HEK293 (cell line): ENCODE results near the gene LDB2.

Experiments used
- CTCF ChIA-PET: fragments of 350-600 bp; formaldehyde crosslinking; extraction: SDS; loops from one replicate; lab custom pipeline; 2021; ENCODE audit warnings: antibody characterized with exemption; lab: Yijun Ruan, JAX
- POLR2A ChIA-PET: fragments of 300-600 bp; formaldehyde crosslinking; extraction: SDS; loops from one replicate; lab custom pipeline; 2020; ENCODE audit warnings: antibody characterized with exemption, inconsistent platforms; lab: Yijun Ruan, JAX
- H3K27ac ChIP-seq: fragments of 200-500 bp; sonication (Bioruptor generic); 2 replicates; pipeline ENCODE4 v1.5.1; 2014; ENCODE audit warnings: low read depth, low read length, control low read depth, inconsistent platforms; ENCODE audit errors: extremely low read depth
- H3K36me3 ChIP-seq, 2 experiments: fragments of 200-500 bp in 1 of 2; sonication (Bioruptor generic) in 1 of 2; 1 replicate in 1 of 2; 2 replicates in 1 of 2; pipeline ENCODE4 v1.5.1; 2014 to 2017; ENCODE audit warnings: inconsistent platforms in 2 of 2, low read length in 2 of 2; ENCODE audit not compliant: control insufficient read depth in 2 of 2, insufficient read depth in 1 of 2
- H3K4me1 ChIP-seq: fragments of 200-500 bp; sonication (Bioruptor generic); 2 replicates; pipeline ENCODE4 v1.5.1; 2014; ENCODE audit warnings: mild to moderate bottlenecking, low read length, inconsistent platforms; ENCODE audit not compliant: control insufficient read depth, insufficient read depth
- H3K4me3 ChIP-seq: 2 replicates; pipeline ENCODE4 v1.5.1; 2011; ENCODE audit warnings: low read depth, mild to moderate bottlenecking, control low read depth, low read length, moderate library complexity
- H3K9me3 ChIP-seq: fragments of 200-500 bp; sonication (Bioruptor generic); 2 replicates; pipeline ENCODE4 v1.5.1; 2014; ENCODE audit warnings: low read depth, low read length, inconsistent platforms; ENCODE audit not compliant: control insufficient read depth, insufficient read depth
- CTCF ChIP-seq: fragments of 450-650 bp; formaldehyde crosslinking; IDR thresholded peaks from 2 replicates; pipeline ENCODE4 v1.5.1; 2016; ENCODE audit warnings: missing biosample characterization, missing genetic modification characterization
- GLI2 ChIP-seq: fragments of 450-650 bp; formaldehyde crosslinking; IDR thresholded peaks from 2 replicates; pipeline ENCODE4; 2017; ENCODE audit warnings: missing biosample characterization, missing genetic modification characterization, low read depth, borderline replicate concordance
- MEIS1 ChIP-seq: sonication (generic); formaldehyde crosslinking; IDR thresholded peaks from 2 replicates; pipeline ENCODE4 v1.8.1; 2022; ENCODE audit warnings: missing genetic modification reagents, mild to moderate bottlenecking, borderline replicate concordance
- PRDM6 ChIP-seq: fragments of 450-650 bp; formaldehyde crosslinking; IDR thresholded peaks from 2 replicates; pipeline ENCODE4 v1.5.1; 2017; ENCODE audit warnings: missing biosample characterization, missing genetic modification characterization
- SP2 ChIP-seq: fragments of 450-650 bp; formaldehyde crosslinking; IDR thresholded peaks from 2 replicates; pipeline ENCODE4 v1.5.1; 2016; ENCODE audit warnings: missing biosample characterization, missing genetic modification characterization
- TCF7L2 ChIP-seq: IDR thresholded peaks from 2 replicates; pipeline ENCODE4 v1.6.1; 2011; ENCODE audit warnings: low read depth, mild to moderate bottlenecking, inconsistent platforms, low read length, moderate library complexity, borderline replicate concordance
- TRIM28 ChIP-seq: IDR thresholded peaks from 2 replicates; pipeline ENCODE4 v1.6.1; 2011; ENCODE audit warnings: low read length, control low read depth, borderline replicate concordance
- ZBTB8A ChIP-seq: fragments of 450-650 bp; formaldehyde crosslinking; IDR thresholded peaks from 2 replicates; pipeline ENCODE4 v1.5.1; 2016; ENCODE audit warnings: missing biosample characterization, missing genetic modification characterization
- ZNF112 ChIP-seq: fragments of 450-650 bp; formaldehyde crosslinking; IDR thresholded peaks from 2 replicates; pipeline ENCODE4 v1.5.0; 2017; ENCODE audit warnings: missing biosample characterization, missing genetic modification characterization
- ZNF19 ChIP-seq: fragments of 450-650 bp; formaldehyde crosslinking; IDR thresholded peaks from 2 replicates; pipeline ENCODE4; 2016; ENCODE audit warnings: missing biosample characterization, missing genetic modification characterization, low read depth
- ZNF223 ChIP-seq: fragments of 450-650 bp; formaldehyde crosslinking; IDR thresholded peaks from 2 replicates; pipeline ENCODE4 v1.5.1; 2016; ENCODE audit warnings: missing biosample characterization, missing genetic modification characterization
- ZNF548 ChIP-seq: fragments of 450-650 bp; formaldehyde crosslinking; IDR thresholded peaks from 2 replicates; pipeline ENCODE4 v1.5.1; 2016; ENCODE audit warnings: missing biosample characterization, missing genetic modification characterization
- ZNF660 ChIP-seq: fragments of 450-650 bp; IDR thresholded peaks from 2 replicates; pipeline ENCODE4 v1.5.1; 2018; ENCODE audit warnings: missing biosample characterization, mild to moderate bottlenecking, missing genetic modification characterization
- ZNF792 ChIP-seq: fragments of 450-650 bp; formaldehyde crosslinking; IDR thresholded peaks from 2 replicates; pipeline ENCODE4 v1.5.1; 2016; ENCODE audit warnings: missing biosample characterization, missing genetic modification characterization
- TF ChIP-seq, protein P1 (sequence below): fragments of 450-650 bp; formaldehyde crosslinking; IDR thresholded peaks from 2 replicates; pipeline ENCODE4 v1.5.0; 2017; ENCODE audit warnings: missing biosample characterization, missing genetic modification characterization, borderline replicate concordance
- TF ChIP-seq, protein P2 (sequence below): fragments of 450-650 bp; formaldehyde crosslinking; IDR thresholded peaks from 2 replicates; pipeline ENCODE4 v1.5.1; 2017; ENCODE audit warnings: missing biosample characterization, missing genetic modification characterization
- TF ChIP-seq, protein P3 (sequence below): sonication (generic); formaldehyde crosslinking; IDR thresholded peaks from 2 replicates; pipeline ENCODE4 v1.8.1; 2022; ENCODE audit warnings: mild to moderate bottlenecking, moderate library complexity, missing genetic modification reagents

Gene LDB2

GRCh38 chr4:16692046-16692445, 206.4 kb downstream of the LDB2 start (continued):
- TF ChIP-seq PRDM6 (tag by site-specific recombination), result no peak
- no peak for TF ChIP-seq ZBTB8A
- TF ChIP-seq, protein P1, sequence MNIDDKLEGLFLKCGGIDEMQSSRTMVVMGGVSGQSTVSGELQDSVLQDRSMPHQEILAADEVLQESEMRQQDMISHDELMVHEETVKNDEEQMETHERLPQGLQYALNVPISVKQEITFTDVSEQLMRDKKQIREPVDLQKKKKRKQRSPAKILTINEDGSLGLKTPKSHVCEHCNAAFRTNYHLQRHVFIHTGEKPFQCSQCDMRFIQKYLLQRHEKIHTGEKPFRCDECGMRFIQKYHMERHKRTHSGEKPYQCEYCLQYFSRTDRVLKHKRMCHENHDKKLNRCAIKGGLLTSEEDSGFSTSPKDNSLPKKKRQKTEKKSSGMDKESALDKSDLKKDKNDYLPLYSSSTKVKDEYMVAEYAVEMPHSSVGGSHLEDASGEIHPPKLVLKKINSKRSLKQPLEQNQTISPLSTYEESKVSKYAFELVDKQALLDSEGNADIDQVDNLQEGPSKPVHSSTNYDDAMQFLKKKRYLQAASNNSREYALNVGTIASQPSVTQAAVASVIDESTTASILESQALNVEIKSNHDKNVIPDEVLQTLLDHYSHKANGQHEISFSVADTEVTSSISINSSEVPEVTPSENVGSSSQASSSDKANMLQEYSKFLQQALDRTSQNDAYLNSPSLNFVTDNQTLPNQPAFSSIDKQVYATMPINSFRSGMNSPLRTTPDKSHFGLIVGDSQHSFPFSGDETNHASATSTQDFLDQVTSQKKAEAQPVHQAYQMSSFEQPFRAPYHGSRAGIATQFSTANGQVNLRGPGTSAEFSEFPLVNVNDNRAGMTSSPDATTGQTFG, result no peak
- no peak for TF ChIP-seq ZNF792 (tag by site-specific recombination)
- TF ChIP-seq, all 188 proteins: peak for 0

GRCh38 chr4:16691450-16691849, 207.0 kb downstream of the LDB2 start:
- H3K4me3 ChIP-seq, result no peak overlapping the region
- POLR2A ChIA-PET, result no interaction called here
- TF ChIP-seq GLI2, result no peak
- no peak for TF ChIP-seq ZNF660
- H3K4me1 ChIP-seq, result no peaks in the 10 kb centered on the region
- H3K27ac ChIP-seq, result no peak overlapping the region
- no peaks in the 10 kb centered on the region for H3K36me3 ChIP-seq
- H3K9me3 ChIP-seq, result no peaks in the 10 kb centered on the region
- CTCF ChIA-PET, result no interaction called here

- no peak overlapping the region for H3K27ac ChIP-seq
- POLR2A ChIA-PET, result no interaction called here
- CTCF ChIA-PET, result no interaction called here
- TF ChIP-seq CTCF (tag by site-specific recombination), result no peak
- TF ChIP-seq ZNF548 (tag by site-specific recombination), result no peak
- TF ChIP-seq, protein P2, sequence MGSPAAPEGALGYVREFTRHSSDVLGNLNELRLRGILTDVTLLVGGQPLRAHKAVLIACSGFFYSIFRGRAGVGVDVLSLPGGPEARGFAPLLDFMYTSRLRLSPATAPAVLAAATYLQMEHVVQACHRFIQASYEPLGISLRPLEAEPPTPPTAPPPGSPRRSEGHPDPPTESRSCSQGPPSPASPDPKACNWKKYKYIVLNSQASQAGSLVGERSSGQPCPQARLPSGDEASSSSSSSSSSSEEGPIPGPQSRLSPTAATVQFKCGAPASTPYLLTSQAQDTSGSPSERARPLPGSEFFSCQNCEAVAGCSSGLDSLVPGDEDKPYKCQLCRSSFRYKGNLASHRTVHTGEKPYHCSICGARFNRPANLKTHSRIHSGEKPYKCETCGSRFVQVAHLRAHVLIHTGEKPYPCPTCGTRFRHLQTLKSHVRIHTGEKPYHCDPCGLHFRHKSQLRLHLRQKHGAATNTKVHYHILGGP (tag by site-specific recombination), result no peak
- TF ChIP-seq, protein P3, sequence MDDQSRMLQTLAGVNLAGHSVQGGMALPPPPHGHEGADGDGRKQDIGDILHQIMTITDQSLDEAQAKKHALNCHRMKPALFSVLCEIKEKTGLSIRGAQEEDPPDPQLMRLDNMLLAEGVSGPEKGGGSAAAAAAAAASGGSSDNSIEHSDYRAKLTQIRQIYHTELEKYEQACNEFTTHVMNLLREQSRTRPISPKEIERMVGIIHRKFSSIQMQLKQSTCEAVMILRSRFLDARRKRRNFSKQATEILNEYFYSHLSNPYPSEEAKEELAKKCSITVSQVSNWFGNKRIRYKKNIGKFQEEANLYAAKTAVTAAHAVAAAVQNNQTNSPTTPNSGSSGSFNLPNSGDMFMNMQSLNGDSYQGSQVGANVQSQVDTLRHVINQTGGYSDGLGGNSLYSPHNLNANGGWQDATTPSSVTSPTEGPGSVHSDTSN (CRISPR knock-in tag), result no peak
- TF ChIP-seq ZNF19 (tag by site-specific recombination), result no peak
- TF ChIP-seq TRIM28, result no peak
- no peak for TF ChIP-seq ZNF223 (tag by site-specific recombination)
- no peak for TF ChIP-seq MEIS1
- no peak for TF ChIP-seq TCF7L2
- no peak for TF ChIP-seq SP2 (tag by site-specific recombination)
- no peak for TF ChIP-seq ZNF112 (tag by site-specific recombination)
- no peaks in the 10 kb centered on the region for H3K9me3 ChIP-seq
- H3K4me1 ChIP-seq, result no peaks in the 10 kb centered on the region
- H3K36me3 ChIP-seq, result no peaks in the 10 kb centered on the region
- no peak overlapping the region for H3K4me3 ChIP-seq
These were observed 210.6 kb downstream of the LDB2 start for GRCh38 chr4:16687845-16688244.
